ENCODE results near the gene PSPH.
"Not testable (repeated sequence)": the region's sequence is repeated elsewhere in the genome, so short reads cannot be mapped to it uniquely, and the experiment has no call there.

PSPH gene

GRCh38 chr7:56062382-56062781 lies 11.1 kb upstream of the PSPH start:
- no peak for FAIRE-seq

- FAIRE-seq = no peak
Measured at GRCh38 chr7:56053993-56054392, 2.7 kb upstream of the PSPH start.

- FAIRE-seq = no peak
Measured at GRCh38 chr7:56053379-56053778, 2.1 kb upstream of the PSPH start.

- FAIRE-seq = no peak
Measured at GRCh38 chr7:56051053-56051338, 248 bp downstream of the PSPH start.

GRCh38 chr7:56048763-56049162 lies 2.5 kb downstream of the PSPH start:
- FAIRE-seq = not testable (repeated sequence)

- no peak for FAIRE-seq
Measured at GRCh38 chr7:56048245-56048644, 3.0 kb downstream of the PSPH start.

GRCh38 chr7:56047446-56048116 lies 3.7 kb downstream of the PSPH start:
- FAIRE-seq = not testable (repeated sequence)

GRCh38 chr7:56046721-56047445 lies 4.4 kb downstream of the PSPH start:
- FAIRE-seq = no peak

- not testable (repeated sequence) for FAIRE-seq
Measured at GRCh38 chr7:56045758-56046157, 5.5 kb downstream of the PSPH start.

GRCh38 chr7:56040730-56041129 lies 10.5 kb downstream of the PSPH start:
- no peak for FAIRE-seq

- no peak for FAIRE-seq
Measured at GRCh38 chr7:56033671-56034432, 17.4 kb downstream of the PSPH start.

GRCh38 chr7:56032578-56032977 lies 18.7 kb downstream of the PSPH start:
- FAIRE-seq = not testable (repeated sequence)

- FAIRE-seq = not testable (repeated sequence)
Measured at GRCh38 chr7:56031556-56031955, 19.7 kb downstream of the PSPH start.

- FAIRE-seq = no peak
Measured at GRCh38 chr7:56030340-56030739, 20.9 kb downstream of the PSPH start.

GRCh38 chr7:56028942-56029630 lies 22.2 kb downstream of the PSPH start:
- FAIRE-seq = no peak

- no peak for FAIRE-seq
Measured at GRCh38 chr7:56026538-56026937, 24.7 kb downstream of the PSPH start.

GRCh38 chr7:56023500-56023899 lies 27.7 kb downstream of the PSPH start:
- FAIRE-seq = no peak

- FAIRE-seq = no peak
Measured at GRCh38 chr7:56019501-56019900, 31.7 kb downstream of the PSPH start.

- FAIRE-seq = not testable (repeated sequence)
Measured at GRCh38 chr7:56017015-56017414, 34.2 kb downstream of the PSPH start.

- FAIRE-seq = no peak
Measured at GRCh38 chr7:56009695-56010094, 41.5 kb downstream of the PSPH start.

GRCh38 chr7:56007891-56008290 lies 43.4 kb downstream of the PSPH start:
- FAIRE-seq = no peak

- FAIRE-seq = no peak
Measured at GRCh38 chr7:56007167-56007652, 44.0 kb downstream of the PSPH start.

GRCh38 chr7:56003749-56004148 lies 47.5 kb downstream of the PSPH start:
- no peak for FAIRE-seq

Measured in endometrium (tissue), 2 donors.